GM21528 (cell line): ENCODE measurements around the gene POU6F2.
"Not testable (repeated sequence)": the region's sequence is repeated elsewhere in the genome, so short reads cannot be mapped to it uniquely, and the experiment has no call there.

ENCODE experiments used
- ATAC-seq: cut with Tn5 transposase; IDR thresholded peaks from one replicate; pipeline ENCODE4 v1.9.1; 2021; ENCODE audit warnings: mild to moderate bottlenecking, moderate library complexity; ENCODE audit not compliant: unreplicated experiment, low FRiP score

POU6F2 gene

DNA sequence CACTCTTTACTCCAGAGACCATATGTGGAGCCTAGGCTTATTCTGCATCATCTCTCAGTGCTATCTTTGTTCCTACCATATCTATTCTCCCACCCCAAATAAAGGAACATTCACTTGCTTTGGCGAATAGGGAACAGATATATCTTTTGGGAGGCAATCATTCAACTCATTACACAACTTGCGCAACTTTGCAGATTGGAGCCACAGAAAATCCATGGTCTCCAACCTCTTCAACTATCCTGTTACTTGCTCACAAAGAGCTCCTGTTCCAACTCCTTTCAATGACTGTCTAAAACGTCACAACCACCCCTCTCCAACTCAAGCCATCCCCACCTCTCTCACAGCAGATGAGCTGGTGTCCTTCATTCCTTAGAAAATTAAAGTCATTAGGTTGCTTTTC is 203.7 kb downstream of the POU6F2 start:
- no peak for ATAC-seq

DNA sequence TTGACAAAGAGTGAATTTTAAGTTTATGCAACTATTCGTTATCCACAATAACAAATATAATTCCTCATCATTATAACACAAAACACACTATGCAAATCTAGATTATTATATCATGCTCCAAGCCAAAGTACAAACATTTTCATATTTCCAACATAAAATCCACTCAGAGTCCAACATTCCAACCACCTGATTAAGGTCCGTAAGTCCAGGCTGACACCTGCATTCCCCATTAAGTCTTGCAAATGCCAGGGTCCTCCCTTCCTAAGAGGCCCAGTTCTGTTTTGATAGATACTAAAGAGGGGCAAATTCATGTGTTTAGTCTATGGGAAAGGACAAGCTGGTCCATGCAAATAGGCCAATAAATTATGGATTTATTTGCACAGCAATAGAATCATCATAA is 206.1 kb downstream of the POU6F2 start:
- ATAC-seq = no peak

DNA sequence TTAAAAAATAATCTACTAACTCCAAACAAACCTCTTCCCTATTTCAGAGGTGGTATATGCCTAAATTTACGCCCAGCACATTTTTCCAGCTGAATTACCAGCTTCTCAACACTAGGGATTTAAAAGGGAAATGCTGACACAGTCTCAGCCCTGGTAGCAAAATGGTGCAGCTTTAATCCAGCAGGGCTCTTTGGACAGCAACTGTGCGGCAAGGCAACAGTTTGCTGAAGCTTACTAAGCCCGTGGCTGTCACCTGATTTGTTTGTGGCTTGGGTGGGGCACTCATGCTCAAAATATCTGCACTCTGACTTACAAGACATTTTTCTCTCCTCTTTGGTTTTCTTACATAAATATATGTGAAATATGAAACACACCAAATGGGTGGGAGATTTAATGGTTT is 206.7 kb downstream of the POU6F2 start:
- ATAC-seq = no peak

DNA sequence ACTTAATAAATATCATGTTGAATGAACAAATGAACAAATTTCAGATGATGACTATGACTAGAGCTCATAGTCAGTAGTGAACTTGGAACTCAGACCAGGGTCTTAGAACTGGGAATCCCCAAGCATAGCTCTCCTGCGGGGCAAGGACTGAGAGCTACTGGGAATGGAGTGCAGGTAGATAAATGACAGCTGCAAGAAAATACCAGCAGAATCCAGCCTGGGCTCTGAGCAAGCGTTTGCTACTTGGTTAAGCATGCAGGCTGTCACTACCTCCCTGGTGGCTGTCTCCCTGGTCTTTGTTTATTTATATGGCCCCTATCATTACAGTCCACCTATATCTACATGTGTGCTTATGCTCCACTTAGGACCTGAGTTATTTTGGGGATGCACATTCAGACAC is 208.4 kb downstream of the POU6F2 start:
- ATAC-seq = no peak

DNA sequence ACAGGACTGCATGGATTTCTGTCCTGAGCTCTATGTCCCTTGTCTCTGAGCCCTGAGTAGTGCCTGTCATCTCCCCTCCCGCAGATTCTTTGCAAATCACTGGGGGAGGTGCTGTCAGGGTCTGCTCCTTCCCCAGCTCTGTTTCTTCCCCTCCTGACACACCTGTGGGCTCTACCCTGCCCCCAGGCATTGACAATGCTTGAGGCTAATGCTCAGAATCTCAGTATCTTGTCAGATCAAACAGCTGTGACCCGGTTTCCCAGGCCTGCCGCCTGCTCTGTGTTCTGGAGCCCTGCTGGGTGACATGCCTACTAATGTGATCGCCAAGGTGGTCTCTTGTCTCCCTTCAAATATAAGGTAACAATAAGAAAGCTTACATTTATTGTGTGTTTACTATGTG is 209.0 kb downstream of the POU6F2 start:
- no peak for ATAC-seq

DNA sequence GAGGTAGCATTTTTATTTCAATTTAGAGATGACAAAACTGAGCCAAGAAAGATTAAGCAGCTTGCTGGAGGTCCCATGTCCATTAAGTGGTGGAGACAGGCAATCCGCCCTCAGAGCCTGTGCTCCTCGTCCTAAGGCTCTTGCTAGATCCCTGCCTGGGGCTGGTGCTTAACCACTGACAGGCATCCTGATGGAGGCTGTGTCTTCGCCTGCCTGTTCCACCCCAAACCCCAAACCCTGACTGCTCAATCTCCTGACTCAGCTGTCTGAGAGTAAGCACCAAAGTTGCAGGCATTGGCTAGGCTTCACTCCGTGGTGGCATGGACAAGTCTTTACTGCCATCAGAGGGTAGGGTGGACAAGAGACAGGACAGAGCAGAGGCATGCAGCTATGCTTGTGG is 209.4 kb downstream of the POU6F2 start:
- ATAC-seq = no peak

DNA sequence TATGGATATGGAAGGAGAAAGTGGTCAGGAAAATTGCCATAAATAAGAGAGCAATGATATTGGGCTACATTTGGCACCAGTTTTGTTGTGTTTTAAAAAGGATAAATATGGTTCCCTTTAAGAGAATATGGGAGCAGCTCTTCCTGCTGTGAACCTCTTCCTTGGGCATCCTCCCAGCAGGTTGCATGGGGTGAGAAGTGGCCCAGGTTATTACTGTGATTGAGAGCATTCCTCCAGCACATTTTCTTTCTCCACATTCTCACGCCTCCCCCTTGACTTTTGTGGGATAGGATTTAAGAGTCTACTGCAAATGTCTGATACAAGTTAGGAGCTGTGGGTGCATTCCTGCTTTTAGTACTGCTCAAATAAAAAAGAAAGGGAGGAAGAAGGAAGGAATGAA is 214.8 kb downstream of the POU6F2 start:
- ATAC-seq = no peak

DNA sequence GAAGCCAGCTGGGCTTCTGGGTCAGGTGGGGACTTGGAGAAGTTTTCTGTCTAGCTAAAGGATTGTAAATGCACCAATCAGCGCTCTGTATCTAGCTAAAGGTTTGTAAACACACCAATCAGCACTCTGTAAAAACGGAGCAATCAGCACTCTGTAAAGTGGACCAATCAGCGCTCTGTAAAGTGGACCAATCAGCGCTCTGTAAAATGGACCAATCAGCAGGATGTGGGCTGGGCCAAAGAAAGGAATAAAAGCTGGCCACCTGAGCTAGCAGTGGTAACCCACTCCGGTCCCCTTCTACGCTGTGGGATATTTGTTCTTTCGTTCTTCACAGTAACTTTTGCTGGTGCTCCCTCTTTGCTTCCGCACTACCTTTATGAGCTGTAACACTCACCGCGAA is 216.7 kb downstream of the POU6F2 start:
- not testable (repeated sequence) for ATAC-seq

DNA sequence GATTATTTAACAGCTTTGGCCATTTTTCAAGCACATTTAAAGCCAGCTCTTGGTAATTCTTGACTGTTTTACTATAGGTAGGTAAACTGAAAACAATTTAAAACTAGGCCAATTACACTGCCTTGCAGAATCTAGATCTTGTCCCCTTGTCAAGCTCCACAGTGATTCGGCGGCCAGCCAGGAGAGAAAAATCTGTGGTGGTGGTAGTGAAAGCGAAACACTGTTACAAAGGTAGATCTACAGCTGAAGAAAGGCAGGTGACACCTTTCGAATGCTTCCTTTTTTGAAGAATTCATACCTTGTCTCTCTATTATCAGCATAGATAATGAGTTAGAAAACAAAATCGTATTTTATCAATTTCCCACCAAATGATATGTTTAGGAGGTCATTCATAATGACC is 218.3 kb downstream of the POU6F2 start:
- no peak for ATAC-seq

DNA sequence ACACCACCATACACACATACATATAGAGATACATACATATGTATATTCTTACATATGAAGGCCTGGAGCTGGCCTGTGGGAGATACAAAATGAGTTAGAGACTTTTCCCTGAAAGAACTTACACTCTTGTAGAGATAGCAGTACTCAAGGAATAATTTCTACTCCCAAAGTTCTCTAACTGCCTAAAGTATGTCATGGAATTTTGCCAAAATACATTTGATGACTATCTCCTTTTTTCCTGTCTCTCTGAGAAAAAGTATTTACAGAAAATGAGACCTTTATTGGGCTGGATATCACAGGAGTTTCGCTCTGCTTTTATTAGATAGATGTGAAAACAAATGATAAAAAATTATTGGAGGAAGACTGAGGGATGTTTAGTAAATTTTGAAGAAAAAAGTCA is 220.1 kb downstream of the POU6F2 start:
- ATAC-seq = no peak

DNA sequence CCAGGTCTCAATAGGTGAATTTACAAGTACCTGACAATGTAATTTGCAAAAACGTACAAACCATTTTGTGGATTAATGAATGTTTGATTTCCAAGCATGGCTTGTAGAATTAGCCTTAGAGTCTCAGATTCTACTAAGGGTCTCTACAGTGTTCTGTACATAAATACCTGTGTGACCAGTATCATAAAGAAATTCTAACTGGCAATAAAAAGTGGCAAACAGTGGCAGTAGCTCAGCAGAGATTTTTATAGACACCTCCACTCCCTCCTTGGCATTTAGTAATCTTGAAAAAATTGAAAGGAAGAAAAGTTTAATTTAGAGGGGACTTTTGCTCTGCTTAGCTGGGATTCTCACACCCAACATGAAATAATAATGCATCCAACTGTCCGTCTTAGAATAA is 220.8 kb downstream of the POU6F2 start:
- no peak for ATAC-seq

DNA sequence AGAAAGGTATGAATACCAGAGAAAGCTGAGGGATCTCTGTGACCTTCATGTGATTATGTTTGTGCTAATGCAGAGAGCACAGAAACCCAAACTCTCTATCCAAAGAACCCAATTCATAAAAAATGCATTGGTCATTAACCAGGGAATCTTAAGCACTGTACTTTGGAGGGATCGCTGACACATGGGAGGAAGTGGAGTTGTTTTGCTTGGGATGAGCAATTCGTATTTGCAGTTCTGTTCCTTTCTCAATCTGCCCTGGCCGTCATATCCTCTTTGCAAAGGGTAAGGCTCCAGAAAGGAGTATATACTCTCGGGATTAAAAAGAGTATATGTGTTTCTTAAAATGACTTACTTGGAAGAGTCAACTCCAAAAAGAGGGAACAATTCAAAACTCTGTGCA is 221.3 kb downstream of the POU6F2 start:
- no peak for ATAC-seq

DNA sequence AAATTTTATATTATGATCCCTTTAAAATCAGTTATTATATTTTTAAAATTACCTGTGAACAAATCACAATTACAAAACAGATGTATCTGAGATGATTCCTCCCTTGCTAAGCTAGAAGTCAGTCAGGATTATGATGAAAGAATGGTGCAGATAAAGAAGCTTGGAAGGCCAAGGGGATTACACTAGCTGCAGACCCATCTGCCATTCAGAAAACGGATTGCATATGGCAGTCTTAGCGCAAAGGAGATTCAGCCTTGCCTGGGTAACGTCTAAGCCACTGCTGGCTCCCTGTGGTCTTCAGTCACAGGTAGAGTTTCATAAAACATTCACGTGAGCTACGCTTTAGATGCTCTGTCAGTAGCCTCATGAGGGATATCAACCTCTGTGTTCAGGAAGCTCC is 222.2 kb downstream of the POU6F2 start:
- no peak for ATAC-seq

DNA sequence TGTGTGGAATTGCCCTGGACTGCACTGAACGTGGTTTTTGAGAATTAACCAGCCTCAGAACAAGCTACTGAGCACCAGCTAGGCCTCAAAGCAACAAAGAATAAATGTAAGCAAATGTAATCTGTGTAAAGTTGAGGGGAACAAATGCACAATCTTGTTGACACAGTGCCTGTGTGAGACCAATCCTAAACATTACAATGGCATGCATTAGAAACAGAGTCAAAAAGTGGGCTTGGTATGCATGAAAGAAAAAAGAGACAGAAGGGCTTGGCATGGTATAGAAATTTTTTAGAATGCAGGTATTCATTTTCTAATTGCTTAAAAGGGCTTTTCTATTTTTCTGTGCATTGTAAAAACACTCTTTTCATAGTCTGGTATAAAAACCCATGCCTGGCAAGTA is 224.3 kb downstream of the POU6F2 start:
- ATAC-seq = no peak

DNA sequence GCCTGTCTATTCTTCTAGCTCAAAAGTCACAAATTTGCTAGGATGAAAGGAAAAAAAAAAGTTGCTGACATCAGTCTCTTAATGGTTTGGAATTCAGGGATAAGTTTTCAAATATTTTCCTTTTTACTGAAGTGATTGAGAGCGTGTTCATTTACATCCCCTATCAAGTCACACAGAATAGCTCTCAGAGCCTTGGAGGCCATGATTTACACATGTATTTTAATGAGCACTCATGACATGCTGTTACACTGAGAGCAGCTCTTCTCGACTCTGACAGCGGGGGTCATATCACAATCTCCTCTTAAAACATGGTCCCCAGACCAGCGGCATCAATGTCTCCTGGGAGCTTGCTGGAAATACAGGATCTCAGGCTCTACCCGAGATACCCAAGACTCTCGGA is 232.7 kb downstream of the POU6F2 start:
- no peak for ATAC-seq

DNA sequence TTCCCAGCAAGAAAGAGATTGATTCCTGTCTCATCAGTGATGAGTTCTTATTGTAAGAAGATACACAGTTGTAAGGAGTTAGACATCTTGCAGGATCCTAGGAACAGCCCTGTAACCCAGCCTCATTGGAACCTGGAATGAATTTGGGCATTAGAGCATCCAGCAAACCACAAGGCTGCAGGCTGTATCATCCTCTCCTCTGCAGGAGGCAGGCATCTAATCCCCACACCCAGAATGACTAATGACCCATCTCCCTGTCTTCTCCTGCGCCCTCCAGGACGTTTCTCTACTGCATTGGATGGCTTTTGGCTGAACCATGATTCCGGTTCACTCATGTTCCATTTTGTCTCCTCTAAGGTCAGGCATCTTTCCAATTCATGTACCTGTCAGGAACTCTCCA is 233.9 kb downstream of the POU6F2 start:
- no peak for ATAC-seq

DNA sequence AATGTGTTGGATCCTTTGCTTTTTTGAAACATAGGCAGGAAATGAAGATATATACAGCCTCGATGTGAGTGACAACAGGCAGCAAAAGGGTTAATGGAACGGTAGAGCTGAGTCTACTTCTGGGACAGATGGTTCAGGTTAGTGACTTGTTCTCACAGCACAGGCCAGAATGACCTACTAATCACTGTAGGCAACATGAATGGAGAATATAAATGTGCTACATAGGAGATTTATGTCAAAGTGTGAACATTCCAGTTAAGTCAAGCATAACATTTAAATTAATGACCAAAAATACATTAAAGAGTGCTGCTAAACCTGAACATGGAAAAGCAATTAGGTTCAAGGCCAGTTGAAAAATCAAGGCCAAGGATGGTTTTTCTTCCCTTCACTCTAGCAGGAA is 235.2 kb downstream of the POU6F2 start:
- no peak for ATAC-seq

DNA sequence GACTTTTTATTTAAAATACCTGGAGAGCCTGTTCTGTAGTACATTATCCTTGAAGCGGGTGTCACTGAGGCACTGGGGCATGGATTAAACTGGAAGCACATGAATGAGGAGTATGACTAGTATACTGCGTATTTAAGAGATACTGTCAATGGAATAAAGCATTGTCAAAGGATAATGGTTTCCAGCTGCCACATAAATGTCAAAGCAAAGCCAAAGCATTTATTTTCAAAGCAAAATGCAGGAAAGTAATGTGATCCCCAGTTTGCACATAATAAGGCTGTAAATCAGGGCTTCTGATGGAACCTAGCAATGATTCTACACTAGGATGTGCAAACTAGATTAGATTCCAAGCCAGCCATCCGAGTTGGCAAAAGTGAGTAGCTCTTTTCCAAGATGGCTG is 240.1 kb downstream of the POU6F2 start:
- ATAC-seq = no peak

DNA sequence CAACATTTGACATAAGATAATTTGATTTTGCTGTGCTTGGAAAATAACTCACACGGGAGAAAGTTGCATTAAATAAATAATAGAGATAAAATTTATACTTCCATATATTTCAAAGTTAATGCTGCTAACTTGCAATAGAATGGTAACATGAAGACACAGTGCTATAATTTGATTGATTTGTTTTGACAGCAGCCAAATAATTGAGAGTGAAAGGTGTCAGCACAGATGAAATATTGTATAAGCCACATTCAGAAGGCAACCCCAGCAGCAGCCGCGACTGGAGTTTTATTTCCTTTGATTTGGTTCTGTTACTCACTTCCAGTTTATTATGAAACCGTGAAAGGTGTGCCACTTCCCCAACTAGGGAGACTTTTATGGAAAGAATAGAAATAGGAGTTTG is 242.2 kb downstream of the POU6F2 start:
- no peak for ATAC-seq

DNA sequence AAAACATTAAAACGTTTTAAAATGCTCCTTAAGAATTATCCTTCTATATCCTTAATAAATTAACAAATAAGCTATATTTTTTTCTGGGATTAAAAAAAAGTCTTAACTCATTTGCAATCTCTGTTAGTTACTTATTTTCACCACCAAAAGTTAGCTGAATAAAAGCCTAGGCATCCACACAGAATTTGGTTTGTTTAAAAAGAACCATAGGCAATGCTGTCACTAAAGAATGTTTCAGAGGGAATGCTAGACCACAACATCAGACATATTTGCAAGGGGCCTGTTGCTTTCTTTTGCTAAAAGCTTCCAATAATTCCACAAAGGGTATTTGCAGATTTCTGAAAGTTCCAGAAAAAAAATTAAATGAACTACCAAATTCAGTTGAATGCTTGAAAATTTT is 244.2 kb downstream of the POU6F2 start:
- ATAC-seq = no peak

DNA sequence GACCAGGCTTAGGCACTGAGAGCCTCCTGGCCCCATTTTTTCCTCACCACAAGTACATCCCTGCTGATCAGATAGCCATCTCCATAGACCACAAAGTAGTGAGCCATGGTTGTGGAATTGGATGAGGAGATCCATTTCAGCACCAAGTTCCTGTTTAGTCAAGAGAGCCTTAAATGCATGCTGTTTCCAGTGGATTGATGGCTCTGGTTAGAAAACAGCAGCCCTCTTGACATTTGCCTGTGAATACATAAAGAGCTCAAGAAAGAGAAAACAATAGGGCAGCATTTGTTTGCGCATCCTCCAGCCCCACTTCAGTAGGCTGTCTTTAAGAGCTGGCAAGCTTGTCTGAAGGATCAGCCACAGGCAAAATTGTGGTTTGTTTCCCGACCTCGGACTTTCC is 251.2 kb downstream of the POU6F2 start:
- no peak for ATAC-seq

DNA sequence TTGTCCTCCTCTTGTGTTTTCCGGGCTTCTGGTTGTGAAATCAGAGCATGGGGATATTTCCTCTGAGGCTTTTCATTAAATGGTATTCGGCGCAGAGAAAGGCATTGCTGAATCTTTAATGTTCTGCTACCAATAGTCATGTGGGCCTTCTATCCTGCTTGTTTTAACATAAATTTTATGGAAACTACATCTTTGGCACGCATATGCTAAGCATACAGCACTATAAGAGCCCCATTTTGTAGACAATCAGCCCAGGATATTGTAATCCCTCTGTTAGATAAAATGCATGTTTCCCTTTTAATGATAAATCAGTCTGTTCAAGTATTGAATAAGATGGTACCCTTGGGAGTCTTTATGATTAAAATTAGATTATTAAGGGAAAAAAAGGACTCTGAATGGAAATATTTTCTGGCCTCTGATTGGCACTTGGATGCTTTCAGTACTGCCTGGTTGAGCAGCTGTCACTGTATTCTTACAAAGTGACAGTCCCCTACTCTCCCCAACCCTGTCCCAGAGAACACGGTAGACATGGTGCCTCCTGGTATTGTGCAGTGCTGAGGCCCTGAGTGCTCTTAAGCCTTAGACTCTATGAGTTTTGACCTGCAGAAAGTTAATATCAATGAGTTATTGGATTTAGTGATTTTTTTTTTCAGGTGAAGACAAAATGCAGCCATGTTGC is 256.3 kb downstream of the POU6F2 start:
- ATAC-seq = no peak

DNA sequence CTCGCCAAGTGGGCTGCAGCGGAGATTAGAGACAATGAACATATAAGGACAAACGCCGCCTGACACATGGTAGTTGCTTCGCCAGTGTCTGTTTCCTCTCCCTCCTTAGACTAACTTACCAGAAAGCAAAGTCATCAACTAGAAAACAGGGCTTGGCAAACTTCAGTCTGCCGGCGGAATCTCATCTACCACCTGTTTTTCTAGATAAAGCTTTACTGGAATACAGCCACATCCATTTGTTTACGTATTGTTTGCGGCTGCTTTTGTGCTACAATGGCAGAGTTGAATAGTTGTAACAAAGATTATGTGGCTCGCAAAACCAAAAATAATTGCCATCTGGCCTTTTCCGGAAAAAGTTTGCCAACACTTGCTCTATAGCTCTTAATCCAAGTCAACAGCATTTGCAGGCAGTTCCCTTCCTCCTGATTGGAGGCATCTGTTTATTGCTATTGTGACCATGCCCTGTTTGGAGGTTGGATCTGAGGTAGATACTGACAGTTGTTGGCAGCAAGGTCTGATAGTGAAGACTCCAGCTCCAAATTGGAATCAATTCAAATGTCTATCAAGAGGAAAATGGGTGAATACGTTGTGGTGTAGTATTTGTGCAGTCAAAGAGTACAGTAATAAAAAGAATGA is 260.6 kb downstream of the POU6F2 start:
- ATAC-seq = no peak
